OCI-LY7 (cell line): ENCODE data around the gene RAD51B.

Experiments used
- CTCF ChIP-seq: fragments of 200-600 bp; sonication (generic); conservative IDR thresholded peaks from 2 replicates; pipeline ENCODE4 v1.5.1; 2014; ENCODE audit warnings: mild to moderate bottlenecking, antibody characterized with exemption, low read length, moderate library complexity, mixed read lengths
- EZH2phosphoT487 ChIP-seq: fragments of 200-600 bp; sonication (generic); IDR thresholded peaks from 2 replicates; pipeline ENCODE4 v1.6.1; 2018; ENCODE audit warnings: low read depth, borderline replicate concordance, mild to moderate bottlenecking, mixed run types, antibody characterized with exemption, low read length, moderate library complexity, mixed read lengths

DNA sequence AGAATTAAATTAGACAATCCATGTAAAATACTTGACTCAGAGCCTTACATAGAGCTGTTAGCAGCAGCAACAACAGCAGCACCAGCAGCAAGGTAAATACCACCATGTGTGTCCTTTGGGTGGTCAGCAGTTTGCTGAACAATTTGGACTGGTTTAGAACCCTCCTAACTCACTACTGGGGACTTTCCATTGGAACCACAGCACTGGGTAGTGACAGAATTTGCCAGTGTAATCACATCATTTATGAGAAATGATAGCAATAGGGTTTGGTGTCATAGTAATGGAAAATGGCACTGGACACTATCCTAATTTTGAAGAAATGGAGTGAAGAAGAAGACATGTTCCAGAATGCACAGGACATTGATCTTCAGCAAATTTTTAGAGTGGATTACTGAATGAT is 392.8 kb downstream of the RAD51B start:
- TF ChIP-seq CTCF (no peak), EZH2phosphoT487 (no peak)
